Small intestine (tissue), 7 donors: ENCODE results near the gene MORF4L1. TPM values are rescaled to one million over a fixed set of nuclear protein-coding genes. Genes with fewer than 3 reads are reported as not detected.
"Not testable (repeated sequence)": the region's sequence is repeated elsewhere in the genome, so short reads cannot be mapped to it uniquely, and the experiment has no call there.

ENCODE experiments used
- DNase-seq, 2 donors: peaks; one replicate each; pipeline versions ENCODE4 v3.0.0 to v3.0.0-alpha.2; 2013
- FAIRE-seq: peaks from 2 replicates; lab custom pipeline; 2012; peaks lifted over from hg19 to GRCh38; lab: Jason Lieb, UNC
- H3K27ac ChIP-seq, 3 donors: one replicate each; pipeline ENCODE4 v1.5.1; 2013; ENCODE audit warnings: low read length in 2 of 3, mild to moderate bottlenecking in 2 of 3, control low read depth in 1 of 3, inconsistent platforms in 1 of 3, low read depth in 1 of 3, moderate library complexity in 1 of 3
- H3K27me3 ChIP-seq, 3 donors: one replicate each; pipeline ENCODE4 v1.6.1; 2013; ENCODE audit warnings: low read length in 3 of 3, inconsistent platforms in 1 of 3; ENCODE audit not compliant: control insufficient read depth in 3 of 3, insufficient read depth in 3 of 3
- H3K36me3 ChIP-seq, 3 donors: one replicate each; pipeline ENCODE4 v1.6.1; 2013; ENCODE audit warnings: low read length in 3 of 3, inconsistent platforms in 1 of 3, low read depth in 1 of 3, mild to moderate bottlenecking in 1 of 3, moderate library complexity in 1 of 3; ENCODE audit not compliant: control insufficient read depth in 3 of 3, insufficient read depth in 2 of 3
- H3K4me1 ChIP-seq, 3 donors: one replicate each; pipeline ENCODE4 v1.6.1; 2013; ENCODE audit warnings: low read length in 2 of 3, inconsistent platforms in 1 of 3, low read depth in 1 of 3, mild to moderate bottlenecking in 1 of 3, moderate library complexity in 1 of 3; ENCODE audit not compliant: control insufficient read depth in 3 of 3, insufficient read depth in 2 of 3
- H3K4me3 ChIP-seq, 3 donors: one replicate each; pipeline ENCODE4 v1.5.1; 2013; ENCODE audit warnings: low read length in 3 of 3, control low read depth in 1 of 3, inconsistent platforms in 1 of 3, low read depth in 1 of 3, mild to moderate bottlenecking in 1 of 3, moderate library complexity in 1 of 3
- H3K9me3 ChIP-seq, 2 donors: one replicate each; pipeline ENCODE4 v1.6.1; 2013; ENCODE audit warnings: low read depth in 1 of 2, low read length in 1 of 2; ENCODE audit not compliant: control insufficient read depth in 2 of 2, insufficient read depth in 1 of 2
- WGBS, 3 donors: extraction: QIAGEN DNeasy Blood & Tissue Kit; methylation state at CpG; one replicate each; pipeline ENCODE4 v1.1.7; 2013; 5-methylcytosine and 5-hydroxymethylcytosine counted together
- polyA plus RNA-seq, 4 donors: library from polyadenylated mRNA; stranded (reverse) in 3 of 4; unstranded in 1 of 4; fragments of 200-250 nt in 3 of 4; fragments of 120-200 nt in 1 of 4; gene quantifications; one replicate each; pipeline versions ENCODE4 v1.2.1 to v1.2.3, GENCODE V29; 2013
- donor health status: healthy with polysubstance abuse.
- donor health status: control.
- donor health status: control.
- donor health status: Bipolar disorder and iron deficiency.
- donor health status: healthy.

MORF4L1 gene
- polyA plus RNA-seq, 4 donors = 157 to 357 (median 224) TPM

- WGBS, 3 donors = 51 to 70% (median 69%) methylated on average over 4 of the region's 4 CpGs
Observed at GRCh38 chr15:78866803-78867202, 5.9 kb upstream of the MORF4L1 start.

DNA sequence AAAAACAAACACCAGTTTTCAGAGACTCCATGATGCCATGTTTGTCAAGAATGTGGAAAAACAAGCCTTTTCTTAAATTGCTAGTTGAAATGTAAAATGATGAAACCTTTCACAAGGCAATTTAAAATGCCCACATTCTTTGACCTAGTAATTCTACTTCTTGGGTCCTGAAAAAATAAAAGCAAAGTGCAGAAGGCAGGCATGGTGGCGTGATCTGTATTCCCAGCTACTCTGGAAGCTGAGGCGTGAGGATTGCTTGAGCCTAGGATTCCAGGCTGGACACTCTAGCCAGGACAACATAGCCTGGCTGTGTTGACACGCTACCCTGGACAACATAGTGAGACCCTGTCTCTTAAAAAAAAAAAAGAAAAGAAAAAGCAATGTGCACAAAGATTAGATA, 4.3 kb upstream of the MORF4L1 start:
- DNase-seq (no peak), FAIRE-seq (no peak)
- no peaks in the 10 kb centered on the region for H3K27me3 ChIP-seq
- no peak overlapping the region for H3K4me3 ChIP-seq
- H3K9me3 ChIP-seq = no peaks in the 10 kb centered on the region
- H3K27ac ChIP-seq = no peak overlapping the region
- H3K4me1 ChIP-seq = no peaks in the 10 kb centered on the region
- no peaks in the 10 kb centered on the region for H3K36me3 ChIP-seq
- 82 to 97% (median 94%) methylated on average over 3 of the region's 3 CpGs for WGBS, 3 donors

More at GRCh38 chr15:78866803-78867202, 5.9 kb upstream of the MORF4L1 start:
- Histone ChIP-seq H3K4me1 (no peaks in the 10 kb centered on the region), H3K9me3 (no peaks in the 10 kb centered on the region), H3K27ac (no peak overlapping the region), H3K4me3 (no peak overlapping the region), H3K27me3 (no peaks in the 10 kb centered on the region), H3K36me3 (no peaks in the 10 kb centered on the region)
- no peak for FAIRE-seq
- DNase-seq = no peak

- not testable (repeated sequence) for FAIRE-seq, H3K27me3 ChIP-seq, H3K36me3 ChIP-seq, H3K9me3 ChIP-seq
- 65 to 81% (median 73%) methylated on average over 24 of the region's 24 CpGs for WGBS, 3 donors
- Histone ChIP-seq H3K4me1 (peaks cover 0 to 15% (median 6%) of the 10 kb centered on the region in 3 donors), H3K27ac (peak overlapping the region in 1 of 3 donors; percentile 94), H3K4me3 (peak overlapping the region in 1 of 3 donors; percentile 79)
- peak; percentile 16 to 58 for DNase-seq
Observed at GRCh38 chr15:78871483-78872127, 1.1 kb upstream of the MORF4L1 start.

- 0 to 1% (median 0%) methylated on average over 65 to 75 of the region's 75 CpGs for WGBS, 3 donors
- Histone ChIP-seq H3K36me3 (peaks cover 0 to 5% (median 0%) of the 10 kb centered on the region in 3 donors), H3K4me3 (peak overlapping the region; percentile 72 to 99 (median 98)), H3K9me3 (no peaks in the 10 kb centered on the region), H3K27me3 (no peaks in the 10 kb centered on the region), H3K27ac (peak overlapping the region; percentile 99 to 100 (median 100)), H3K4me1 (peaks cover 0 to 25% (median 16%) of the 10 kb centered on the region in 3 donors)
- DNase-seq (peak; percentile 72 to 95), FAIRE-seq (no peak)
Observed at GRCh38 chr15:78872972-78873792, 492 bp downstream of the MORF4L1 start.

GRCh38 chr15:78873793-78874765, 1.4 kb downstream of the MORF4L1 start:
- no peaks in the 10 kb centered on the region for H3K9me3 ChIP-seq
- peaks cover 0 to 7% (median 0%) of the 10 kb centered on the region in 3 donors for H3K36me3 ChIP-seq
- peaks cover 0 to 25% (median 18%) of the 10 kb centered on the region in 3 donors for H3K4me1 ChIP-seq
- DNase-seq = peak; percentile 33 to 56
- FAIRE-seq = no peak
- H3K27ac ChIP-seq = peak overlapping the region; percentile 99 to 100 (median 100)
- 0 to 1% (median 0%) methylated on average over 36 to 38 of the region's 38 CpGs for WGBS, 3 donors
- no peaks in the 10 kb centered on the region for H3K27me3 ChIP-seq
- H3K4me3 ChIP-seq = peak overlapping the region; percentile 72 to 99 (median 98)

- H3K27me3 ChIP-seq = no peaks in the 10 kb centered on the region
- DNase-seq (no peak), FAIRE-seq (no peak)
- H3K4me1 ChIP-seq = peaks cover 0 to 25% (median 21%) of the 10 kb centered on the region in 3 donors
- peaks cover 0 to 9% (median 0%) of the 10 kb centered on the region in 3 donors for H3K36me3 ChIP-seq
- H3K27ac ChIP-seq = peak overlapping the region in 1 of 3 donors; percentile 38
- no peaks in the 10 kb centered on the region for H3K9me3 ChIP-seq
- H3K4me3 ChIP-seq = peak overlapping the region in 2 of 3 donors; percentile 16 to 72
- 43 to 66% (median 55%) methylated on average over 22 of the region's 22 CpGs for WGBS, 3 donors
Observed at GRCh38 chr15:78875107-78875914, 2.6 kb downstream of the MORF4L1 start.

DNA sequence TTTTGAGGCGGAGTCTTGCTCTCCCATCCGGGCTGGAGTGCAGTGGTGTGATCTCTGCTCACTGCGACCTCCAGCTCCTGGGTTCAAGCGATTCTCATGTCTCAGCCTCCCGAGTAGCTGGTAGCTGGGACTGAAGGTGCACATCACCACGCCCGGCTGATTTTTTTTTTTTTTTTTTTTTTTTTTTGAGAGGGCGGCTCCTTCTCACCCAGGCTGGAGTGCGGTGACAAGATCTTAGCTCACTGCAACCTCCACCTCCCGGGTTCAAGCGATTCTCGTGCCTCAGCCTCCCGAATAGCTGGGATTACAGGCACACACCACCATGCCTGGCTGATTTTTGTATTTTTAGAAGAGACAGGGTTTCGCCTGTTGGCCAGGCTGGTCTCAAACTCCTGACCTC, 4.3 kb downstream of the MORF4L1 start:
- not testable (repeated sequence) for H3K27ac ChIP-seq, DNase-seq, H3K9me3 ChIP-seq, H3K4me3 ChIP-seq, H3K27me3 ChIP-seq, FAIRE-seq
- Histone ChIP-seq H3K4me1 (peaks cover 0 to 25% (median 21%) of the 10 kb centered on the region in 3 donors), H3K36me3 (peaks cover 0 to 14% (median 6%) of the 10 kb centered on the region in 3 donors)
- WGBS, 3 donors = 62 to 80% (median 73%) methylated on average over 13 to 14 of the region's 14 CpGs
